ENCODE measurements around the gene SFXN3. TPM values are rescaled to one million over a fixed set of nuclear protein-coding genes. Genes with fewer than 3 reads are reported as not detected.

SFXN3 gene
- total RNA-seq, 1 experiment from 2014 or later: 5.6 TPM

DNA sequence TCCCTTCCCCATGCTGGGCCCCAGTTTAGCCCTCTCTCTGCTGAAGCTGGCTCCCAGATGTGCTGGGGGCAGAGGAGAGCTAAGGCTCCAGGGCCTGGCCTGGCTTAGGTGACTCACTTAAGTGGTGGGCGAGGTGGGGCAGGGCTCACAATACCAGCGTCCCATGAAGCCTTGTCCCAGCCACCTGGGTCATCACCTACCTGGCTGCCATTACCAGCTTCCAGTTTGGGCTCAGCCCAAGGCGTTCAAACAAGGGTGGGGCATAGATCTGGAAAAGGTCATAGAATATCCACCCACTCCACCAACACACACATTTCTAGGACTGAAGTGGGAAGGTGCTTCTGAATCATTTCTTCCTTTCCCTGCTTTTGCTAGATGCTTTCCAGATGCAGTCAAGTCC lies 39.1 kb downstream of the SFXN3 start (continued):
- TF ChIP-seq, protein P1, sequence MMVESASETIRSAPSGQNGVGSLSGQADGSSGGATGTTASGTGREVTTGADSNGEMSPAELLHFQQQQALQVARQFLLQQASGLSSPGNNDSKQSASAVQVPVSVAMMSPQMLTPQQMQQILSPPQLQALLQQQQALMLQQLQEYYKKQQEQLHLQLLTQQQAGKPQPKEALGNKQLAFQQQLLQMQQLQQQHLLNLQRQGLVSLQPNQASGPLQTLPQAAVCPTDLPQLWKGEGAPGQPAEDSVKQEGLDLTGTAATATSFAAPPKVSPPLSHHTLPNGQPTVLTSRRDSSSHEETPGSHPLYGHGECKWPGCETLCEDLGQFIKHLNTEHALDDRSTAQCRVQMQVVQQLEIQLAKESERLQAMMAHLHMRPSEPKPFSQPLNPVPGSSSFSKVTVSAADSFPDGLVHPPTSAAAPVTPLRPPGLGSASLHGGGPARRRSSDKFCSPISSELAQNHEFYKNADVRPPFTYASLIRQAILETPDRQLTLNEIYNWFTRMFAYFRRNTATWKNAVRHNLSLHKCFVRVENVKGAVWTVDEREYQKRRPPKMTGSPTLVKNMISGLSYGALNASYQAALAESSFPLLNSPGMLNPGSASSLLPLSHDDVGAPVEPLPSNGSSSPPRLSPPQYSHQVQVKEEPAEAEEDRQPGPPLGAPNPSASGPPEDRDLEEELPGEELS (CRISPR knock-in tag; IDR thresholded peaks at IDR 0.05): no peak
- TF ChIP-seq NFATC4 (CRISPR knock-in tag; IDR thresholded peaks at IDR 0.05) (no peak), MYBL2 (CRISPR knock-in tag; IDR thresholded peaks at IDR 0.05) (no peak), ZNF219 (CRISPR knock-in tag; IDR thresholded peaks at IDR 0.05; ENCODE audit: borderline replicate concordance) (no peak), ZNF317 (CRISPR knock-in tag; IDR thresholded peaks at IDR 0.05; ENCODE audit: borderline replicate concordance, low read depth) (no peak), ESRRA (CRISPR knock-in tag; IDR thresholded peaks at IDR 0.05; ENCODE audit: borderline replicate concordance) (no peak)

DNA sequence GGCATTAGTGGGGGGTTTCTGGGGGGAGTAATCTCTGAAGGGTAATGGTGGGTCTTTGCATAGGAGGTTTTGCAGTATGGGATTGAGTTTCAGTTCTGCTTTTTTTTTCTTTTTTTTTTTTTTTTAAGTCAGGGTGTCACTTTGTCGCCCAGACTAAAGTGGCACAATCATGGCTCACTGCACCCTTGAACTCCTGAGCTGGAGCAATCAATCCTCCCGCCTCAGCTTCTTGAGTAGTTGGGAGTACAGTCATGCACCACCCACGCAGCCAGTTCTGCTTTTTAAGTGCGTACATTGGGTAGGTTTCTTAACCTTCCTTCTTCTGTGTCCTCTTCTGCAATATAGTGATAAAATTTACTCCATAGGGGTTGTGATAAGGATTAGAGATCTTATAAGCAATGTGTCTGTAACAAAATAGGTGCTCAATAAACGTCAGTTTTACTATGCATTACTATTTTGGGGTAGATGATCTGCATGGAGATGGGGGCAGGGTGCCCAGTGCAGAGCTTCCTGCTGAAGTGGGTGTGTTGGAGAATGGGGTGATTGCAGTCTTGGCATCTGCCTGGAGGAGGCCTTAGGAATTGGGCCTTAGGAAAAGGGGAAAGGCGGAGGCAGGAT lies 40.3 kb downstream of the SFXN3 start:
- no peak for ATAC-seq
- no peak for TF ChIP-seq RELA (CRISPR knock-in tag; IDR thresholded peaks at IDR 0.05; ENCODE audit: borderline replicate concordance)
- TF ChIP-seq SMAD3 (CRISPR knock-in tag; IDR thresholded peaks at IDR 0.05; ENCODE audit: borderline replicate concordance): no peak
- H3K27me3 Mint-ChIP-seq (ENCODE audit: low read depth): peaks cover 67% of the 10 kb centered on the region
- peaks cover 39% of the 10 kb centered on the region for H3K4me1 Mint-ChIP-seq
- H3K36me3 Mint-ChIP-seq: no peaks in the 10 kb centered on the region
- no peak overlapping the region for H3K4me3 Mint-ChIP-seq
- ChIA-PET POLR2A (interaction anchor here (0.8 to 1.3 kb wide), 2 partner anchors 24 to 28 kb away, joined by 3 to 5 read pairs; no protein-coding TSS in a partner anchor), CTCF (interaction anchor here (0.9 to 15.0 kb wide), 9 partner anchors 10 to 70 kb away, joined by 3 to 405 read pairs (median 7); partner anchors contain the start of gene KAZALD1)
- no peaks in the 10 kb centered on the region for H3K9me3 Mint-ChIP-seq
- DNase-seq (ENCODE audit: low spot score): no peak
- no peak overlapping the region for H3K27ac Mint-ChIP-seq

DNA sequence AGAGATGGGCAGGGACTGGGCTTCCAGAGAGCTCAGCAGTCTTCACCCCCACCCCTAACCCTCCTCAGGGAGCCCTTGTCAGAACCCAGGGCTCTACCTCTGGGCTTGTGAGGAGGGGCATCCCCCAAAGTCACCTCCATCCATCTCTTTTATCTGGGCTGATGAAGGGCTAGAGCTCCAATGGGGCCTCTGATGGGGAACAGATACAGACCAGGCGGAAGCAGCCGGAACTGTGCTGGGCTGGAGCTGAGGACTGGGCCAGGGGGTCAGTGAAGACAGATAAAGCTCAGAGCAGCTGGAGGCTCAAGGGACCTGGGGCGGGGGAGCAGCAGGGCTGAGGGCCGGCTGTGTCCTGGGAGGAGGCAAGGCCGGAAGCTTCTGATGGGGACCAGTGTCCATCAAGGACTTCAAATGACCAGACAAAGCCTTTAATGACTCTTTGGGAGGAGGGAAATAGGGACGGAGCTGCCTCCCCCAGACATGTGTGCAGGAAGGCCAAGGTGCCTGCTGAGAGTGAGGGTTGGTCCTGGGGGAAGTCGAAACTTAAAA lies 40.9 kb downstream of the SFXN3 start:
- Mint-ChIP-seq H3K4me1 (peaks cover 41% of the 10 kb centered on the region), H3K27me3 (ENCODE audit: low read depth) (peaks cover 66% of the 10 kb centered on the region), H3K9me3 (no peaks in the 10 kb centered on the region), H3K36me3 (no peaks in the 10 kb centered on the region), H3K4me3 (no peak overlapping the region; the same call in 1 of the 2 replicates), H3K27ac (no peak overlapping the region)
- no peak for TF ChIP-seq FOXK1 (CRISPR knock-in tag; IDR thresholded peaks at IDR 0.05)
- TF ChIP-seq IRF2 (CRISPR knock-in tag; IDR thresholded peaks at IDR 0.05; ENCODE audit: borderline replicate concordance, low read depth): no peak
- TF ChIP-seq TEAD1 (CRISPR knock-in tag; IDR thresholded peaks at IDR 0.05): no peak
- TF ChIP-seq ZNF416 (CRISPR knock-in tag; IDR thresholded peaks at IDR 0.05): no peak
- TF ChIP-seq, protein P2, sequence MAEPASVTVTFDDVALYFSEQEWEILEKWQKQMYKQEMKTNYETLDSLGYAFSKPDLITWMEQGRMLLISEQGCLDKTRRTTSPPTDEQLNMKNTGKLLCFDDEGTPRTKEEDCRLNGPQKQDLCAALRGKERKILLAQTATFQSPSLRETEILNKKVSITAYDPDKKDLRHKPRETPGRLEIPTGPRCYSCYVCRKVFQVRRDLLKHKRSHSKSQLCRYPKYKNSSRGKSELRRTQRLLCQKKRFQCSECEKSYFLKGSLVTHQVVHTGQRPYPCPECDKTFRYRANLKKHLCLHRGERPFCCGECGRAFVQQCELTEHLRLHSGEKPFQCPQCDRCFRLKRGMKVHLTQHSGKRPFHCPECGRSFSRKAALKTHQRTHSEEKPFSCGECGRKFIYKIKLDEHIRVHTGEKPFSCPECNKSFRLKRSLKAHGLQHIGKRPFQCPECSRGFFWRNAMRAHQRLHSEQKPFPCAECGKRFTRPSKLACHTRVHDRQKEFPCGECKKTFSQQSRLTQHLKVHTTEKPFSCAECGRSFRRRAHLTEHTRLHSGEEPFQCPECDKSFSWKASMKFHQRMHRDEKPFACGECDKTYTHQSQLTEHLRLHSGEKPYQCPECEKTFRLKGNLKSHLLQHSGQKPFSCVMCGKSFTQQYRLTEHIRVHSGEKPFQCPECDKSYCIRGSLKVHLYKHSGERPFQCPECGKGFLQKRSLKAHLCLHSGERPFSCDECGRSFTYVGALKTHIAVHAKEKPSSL (CRISPR knock-in tag; conservative IDR thresholded peaks at IDR 0.05): no peak
- no peak for TF ChIP-seq CBFB (CRISPR knock-in tag; IDR thresholded peaks at IDR 0.05; ENCODE audit: low read depth)
- TF ChIP-seq ZNF219 (CRISPR knock-in tag; IDR thresholded peaks at IDR 0.05; ENCODE audit: borderline replicate concordance): no peak
- TF ChIP-seq ELF4 (CRISPR knock-in tag; IDR thresholded peaks at IDR 0.05; ENCODE audit: low read depth): no peak
- TF ChIP-seq, protein P3, sequence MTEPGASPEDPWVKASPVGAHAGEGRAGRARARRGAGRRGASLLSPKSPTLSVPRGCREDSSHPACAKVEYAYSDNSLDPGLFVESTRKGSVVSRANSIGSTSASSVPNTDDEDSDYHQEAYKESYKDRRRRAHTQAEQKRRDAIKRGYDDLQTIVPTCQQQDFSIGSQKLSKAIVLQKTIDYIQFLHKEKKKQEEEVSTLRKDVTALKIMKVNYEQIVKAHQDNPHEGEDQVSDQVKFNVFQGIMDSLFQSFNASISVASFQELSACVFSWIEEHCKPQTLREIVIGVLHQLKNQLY (CRISPR knock-in tag; IDR thresholded peaks at IDR 0.05): no peak
- TF ChIP-seq JAZF1 (CRISPR knock-in tag; IDR thresholded peaks at IDR 0.05): no peak
- TF ChIP-seq, protein P4, sequence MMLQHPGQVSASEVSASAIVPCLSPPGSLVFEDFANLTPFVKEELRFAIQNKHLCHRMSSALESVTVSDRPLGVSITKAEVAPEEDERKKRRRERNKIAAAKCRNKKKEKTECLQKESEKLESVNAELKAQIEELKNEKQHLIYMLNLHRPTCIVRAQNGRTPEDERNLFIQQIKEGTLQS (CRISPR knock-in tag; conservative IDR thresholded peaks at IDR 0.05): no peak
- TF ChIP-seq, protein P5, sequence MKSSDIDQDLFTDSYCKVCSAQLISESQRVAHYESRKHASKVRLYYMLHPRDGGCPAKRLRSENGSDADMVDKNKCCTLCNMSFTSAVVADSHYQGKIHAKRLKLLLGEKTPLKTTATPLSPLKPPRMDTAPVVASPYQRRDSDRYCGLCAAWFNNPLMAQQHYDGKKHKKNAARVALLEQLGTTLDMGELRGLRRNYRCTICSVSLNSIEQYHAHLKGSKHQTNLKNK (CRISPR knock-in tag; IDR thresholded peaks at IDR 0.05): no peak
- TF ChIP-seq ZNF423 (CRISPR knock-in tag; IDR thresholded peaks at IDR 0.05): no peak
- ChIA-PET POLR2A (interaction anchor here (0.7 to 1.3 kb wide), 3 partner anchors 24 to 29 kb away, joined by 3 to 5 read pairs (median 3); no protein-coding TSS in a partner anchor), CTCF (interaction anchor here (0.7 to 15.0 kb wide), 10 partner anchors 10 to 141 kb away, joined by 3 to 405 read pairs (median 6); partner anchors contain the start of gene KAZALD1)
- DNase-seq (ENCODE audit: low spot score) (no peak), ATAC-seq (no peak)

Data from WTC11 (cell line).